ENCODE results near the gene HIGD1A.

GRCh38 chr3:42786631-42787030 lies 17.7 kb downstream of the HIGD1A start:
- no peak for TF ChIP-seq POLR2AphosphoS5 (IDR thresholded peaks at IDR 0.05; ENCODE audit: low read depth)
- TF ChIP-seq CTCF (conservative IDR thresholded peaks at IDR 0.05; ENCODE audit: low read depth in 2 of 2), result no peak
- TF ChIP-seq EZH2 (IDR thresholded peaks at IDR 0.05; ENCODE audit: low read depth, unreplicated experiment), result no peak
- no peak for TF ChIP-seq STAT1 (IDR thresholded peaks at IDR 0.05; ENCODE audit: unreplicated experiment)
- no peak for TF ChIP-seq REST (IDR thresholded peaks at IDR 0.05; ENCODE audit: unreplicated experiment)
- no peak for TF ChIP-seq EZH2phosphoT487 (IDR thresholded peaks at IDR 0.05; ENCODE audit: unreplicated experiment)
- no peak for TF ChIP-seq CREB1 (CRISPR knock-in tag; IDR thresholded peaks at IDR 0.05; ENCODE audit: low read depth)
